K562 (cell line): ENCODE results near the gene MAGI2.

Source experiments
- CREB1 ChIP-seq, 2 experiments: sonication (generic) in 1 of 2; formaldehyde crosslinking in 1 of 2; IDR thresholded peaks; 2 replicates each; pipeline versions ENCODE4 v1.6.1 to v1.8.0; 2012 to 2022; ENCODE audit warnings: inconsistent platforms in 1 of 2, mild to moderate bottlenecking in 1 of 2, missing genetic modification reagents in 1 of 2, moderate library complexity in 1 of 2
- CTCF ChIP-seq, 3 experiments: IDR thresholded peaks in 2 of 3; conservative IDR thresholded peaks in 1 of 3; 2 replicates each; pipeline ENCODE4 v1.5.1; 2011 to 2012; ENCODE audit warnings: low read length in 3 of 3, mild to moderate bottlenecking in 3 of 3, control low read depth in 2 of 3, improper control_type of control experiment in 1 of 3, inconsistent platforms in 1 of 3, low read depth in 1 of 3, mixed read lengths in 1 of 3, moderate library complexity in 1 of 3; ENCODE audit not compliant: insufficient read depth in 2 of 3
- ETV6 ChIP-seq, 3 experiments: fragments of 150-350 bp in 1 of 3; sonication (generic) in 1 of 3; formaldehyde crosslinking in 1 of 3; IDR thresholded peaks; 2 replicates each; pipeline versions ENCODE4 v1.6.1 to v1.8.0; 2014 to 2022; ENCODE audit warnings: borderline replicate concordance in 2 of 3, low read depth in 2 of 3, antibody characterized with exemption in 1 of 3, low read length in 1 of 3, mild to moderate bottlenecking in 1 of 3, missing genetic modification reagents in 1 of 3
- FOS ChIP-seq: IDR thresholded peaks from 3 replicates; pipeline ENCODE4 v1.6.1; 2011; ENCODE audit not compliant: insufficient read length; ENCODE audit errors: extremely low read depth
- FOXJ3 ChIP-seq: sonication (generic); formaldehyde crosslinking; IDR thresholded peaks from 2 replicates; pipeline ENCODE4 v1.4.0; 2020; ENCODE audit warnings: mild to moderate bottlenecking, missing genetic modification reagents
- NFRKB ChIP-seq: fragments of 450-650 bp; IDR thresholded peaks from 2 replicates; pipeline ENCODE4 v1.6.1; 2016; ENCODE audit warnings: low read depth
- RBM22 ChIP-seq: fragments of 200-400 bp; formaldehyde crosslinking; IDR thresholded peaks from 2 replicates; pipeline ENCODE4 v1.6.1; 2018; ENCODE audit warnings: low read length, low read depth; ENCODE audit not compliant: poor library complexity, severe bottlenecking
- RFX5 ChIP-seq: IDR thresholded peaks from 2 replicates; pipeline ENCODE4 v1.6.1; 2011; ENCODE audit warnings: low read depth, mild to moderate bottlenecking, improper control_type of control experiment, low read length
- ZKSCAN1 ChIP-seq: fragments of 150-350 bp; IDR thresholded peaks from 2 replicates; pipeline ENCODE4 v1.6.1; 2016; ENCODE audit warnings: low read depth, low read length
- ZNF124 ChIP-seq: sonication (generic); formaldehyde crosslinking; IDR thresholded peaks from 2 replicates; pipeline ENCODE4 v1.8.1; 2022; ENCODE audit warnings: missing genetic modification reagents
- ZNF140 ChIP-seq: fragments of 250-450 bp; sonication (Bioruptor Pico); IDR thresholded peaks from 2 replicates; pipeline ENCODE4 v1.8.0; 2021; ENCODE audit warnings: moderate library complexity, mild to moderate bottlenecking, inconsistent platforms

DNA sequence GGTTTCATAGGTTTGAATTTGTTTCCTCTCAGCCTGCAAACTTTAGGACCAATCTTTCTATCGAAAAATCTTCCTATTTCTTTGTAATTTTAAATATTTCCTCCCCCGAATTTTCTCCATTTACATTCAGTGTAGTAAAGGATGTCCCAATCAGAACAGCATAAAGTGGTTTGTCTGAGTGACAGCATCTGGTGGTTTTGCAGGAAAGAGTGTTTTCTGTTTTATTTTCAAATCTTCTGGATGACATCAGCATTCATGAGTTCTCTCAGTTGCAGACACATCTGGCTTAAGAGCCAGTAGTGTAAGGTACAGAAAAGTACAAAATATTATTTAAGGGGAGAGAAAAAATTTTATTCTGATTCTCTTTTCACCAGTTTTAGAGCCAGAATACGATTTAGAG is 1020.0 kb downstream of the MAGI2 start:
- TF ChIP-seq CTCF (IDR thresholded peaks at IDR 0.05 in 2 of 3, conservative IDR thresholded peaks at IDR 0.05 in 1 of 3; ENCODE audit: insufficient read depth in 2 of 3, low read depth in 1 of 3, low read length in 3 of 3) (no peak), RBM22 (no peak), ETV6 (IDR thresholded peaks at IDR 0.05; ENCODE audit: borderline replicate concordance in 1 of 2, low read depth in 2 of 2, low read length in 1 of 2) (no peak), ETV6 (CRISPR knock-in tag; IDR thresholded peaks at IDR 0.05; ENCODE audit: borderline replicate concordance) (no peak), CREB1 (IDR thresholded peaks at IDR 0.05) (no peak), CREB1 (CRISPR knock-in tag; IDR thresholded peaks at IDR 0.05) (no peak), FOS (no peak), ZNF124 (CRISPR knock-in tag) (no peak), ZNF140 (no peak), NFRKB (no peak), ZKSCAN1 (no peak), FOXJ3 (no peak), RFX5 (no peak)
